B cell (primary cell): ENCODE results near the gene PARD6G. TPM values are rescaled to one million over a fixed set of nuclear protein-coding genes. Genes with fewer than 3 reads are reported as not detected.

Experiments
- ATAC-seq: fragments of 200-7000 bp; cut with Tn5 transposase; one replicate; pipeline ENCODE4 v1.10.0; 2021; ENCODE audit warnings: low read depth, mild to moderate bottlenecking, moderate number of reproducible peaks, moderate library complexity
- CTCF ChIA-PET: fragments of 350-600 bp; sonication (Branson Sonifier 250); formaldehyde crosslinking; loops from one replicate; lab custom pipeline; 2021; ENCODE audit warnings: antibody characterized with exemption, inconsistent platforms; lab: Charles Lee
- POLR2A ChIA-PET: fragments of 350-600 bp; sonication (Branson Sonifier 250); formaldehyde crosslinking; loops from one replicate; lab custom pipeline; 2021; ENCODE audit warnings: antibody characterized with exemption; lab: Charles Lee
- DNase-seq: peaks from one replicate; pipeline ENCODE4 v3.0.0; 2013
- H2AFZ ChIP-seq: 2 replicates; pipeline ENCODE4 v1.6.1; 2012; ENCODE audit warnings: mild to moderate bottlenecking, low read depth, low read length; ENCODE audit not compliant: insufficient read depth, poor library complexity, severe bottlenecking
- H3K27ac ChIP-seq, 2 donors: 1 replicate in 1 of 2; 2 replicates in 1 of 2; pipeline ENCODE4 v1.5.1; 2012 to 2013; ENCODE audit warnings: low read length in 2 of 2, mild to moderate bottlenecking in 2 of 2, moderate library complexity in 1 of 2
- H3K27me3 ChIP-seq, 4 experiments: fragments of 200-600 bp in 1 of 4; sonication (generic) in 1 of 4; replicated peaks in 1 of 4; 1 replicate in 2 of 4; 2 replicates in 2 of 4; pipeline versions ENCODE4 v1.6.1 to v1.7.0; 2013 to 2016; ENCODE audit warnings: low read length in 3 of 4, mild to moderate bottlenecking in 2 of 4, mixed read lengths in 1 of 4, moderate library complexity in 1 of 4; ENCODE audit not compliant: insufficient read depth in 4 of 4, control insufficient read depth in 3 of 4; ENCODE audit errors: control extremely low read depth in 1 of 4
- H3K36me3 ChIP-seq, 2 experiments: replicated peaks in 1 of 2; 1 replicate in 1 of 2; 2 replicates in 1 of 2; pipeline versions ENCODE4 v1.6.1 to v1.7.1; 2013; ENCODE audit warnings: low read length in 1 of 2; ENCODE audit not compliant: insufficient read depth in 2 of 2, control insufficient read depth in 1 of 2; ENCODE audit errors: control extremely low read depth in 1 of 2, extremely low read depth in 1 of 2
- H3K4me1 ChIP-seq, 2 donors: fragments of 200-600 bp in 1 of 2; sonication (generic) in 1 of 2; 1 replicate in 1 of 2; 2 replicates in 1 of 2; pipeline versions ENCODE4 v1.5.1 to v1.6.1; 2013 to 2017; ENCODE audit warnings: low read length in 2 of 2; ENCODE audit not compliant: control insufficient read depth in 2 of 2, insufficient read depth in 2 of 2
- H3K4me2 ChIP-seq: replicated peaks from 2 replicates; pipeline ENCODE3; 2012; ENCODE audit warnings: mild to moderate bottlenecking, low read depth, low read length; ENCODE audit not compliant: poor library complexity, severe bottlenecking
- H3K4me3 ChIP-seq, 5 experiments: fragments of 200-600 bp in 1 of 5; sonication (generic) in 1 of 5; 1 replicate in 3 of 5; 2 replicates in 2 of 5; pipeline versions ENCODE4 v1.5.1 to v1.7.0; 2011 to 2016; ENCODE audit warnings: low read length in 4 of 5, mild to moderate bottlenecking in 4 of 5, low read depth in 2 of 5, control low read depth in 1 of 5, moderate library complexity in 1 of 5; ENCODE audit not compliant: insufficient read depth in 1 of 5; ENCODE audit errors: control extremely low read depth in 1 of 5, extremely low read depth in 1 of 5
- H3K79me2 ChIP-seq: fragments of 200-600 bp; sonication (generic); one replicate; pipeline ENCODE4 v1.6.0; 2016; ENCODE audit warnings: low read length; ENCODE audit not compliant: control insufficient read depth, insufficient read depth
- H3K9ac ChIP-seq: fragments of 200-600 bp; sonication (generic); 2 replicates; pipeline ENCODE4 v1.6.1; 2017; ENCODE audit warnings: mild to moderate bottlenecking, low read length, moderate library complexity
- H3K9me3 ChIP-seq, 3 donors: one replicate each; pipeline versions ENCODE4 v1.6.1 to v1.7.1; 2013; ENCODE audit warnings: low read length in 2 of 3; ENCODE audit not compliant: control insufficient read depth in 2 of 3, insufficient read depth in 1 of 3; ENCODE audit errors: control extremely low read depth in 1 of 3
- H4K20me1 ChIP-seq: 2 replicates; pipeline ENCODE4 v1.6.0; 2012; ENCODE audit warnings: mild to moderate bottlenecking, low read length; ENCODE audit not compliant: insufficient read depth, control insufficient read depth, poor library complexity, severe bottlenecking
- H3K27ac Mint-ChIP-seq: one replicate; pipeline ENCODE4 v1.8.0; 2021; ENCODE audit warnings: mixed read lengths
- H3K27me3 Mint-ChIP-seq: one replicate; pipeline ENCODE4 v1.8.0; 2021; ENCODE audit warnings: mixed read lengths
- H3K4me1 Mint-ChIP-seq: one replicate; pipeline ENCODE4 v1.8.0; 2021; ENCODE audit warnings: mixed read lengths
- H3K4me3 Mint-ChIP-seq: one replicate; pipeline ENCODE4 v1.8.0; 2021; ENCODE audit warnings: mixed read lengths
- H3K9me3 Mint-ChIP-seq: one replicate; pipeline ENCODE4 v1.8.0; 2022; ENCODE audit warnings: mixed read lengths; ENCODE audit not compliant: insufficient read depth
- CTCF ChIP-seq: fragments of 200-600 bp; IDR thresholded peaks from one replicate; pipeline ENCODE4 v1.8.0; 2022; ENCODE audit warnings: antibody characterized with exemption, mild to moderate bottlenecking
- EZH2 ChIP-seq: IDR thresholded peaks from 2 replicates; pipeline ENCODE4 v1.6.1; 2012; ENCODE audit warnings: borderline replicate concordance, low read depth, mild to moderate bottlenecking, moderate library complexity, low read length; ENCODE audit not compliant: insufficient read depth, poor library complexity, severe bottlenecking
- WGBS: methylation state at CpG from one replicate; pipeline ENCODE4 v1.1.5; 2013; ENCODE audit warnings: missing lambda C conversion rate; ENCODE audit not compliant: insufficient coverage; 5-methylcytosine and 5-hydroxymethylcytosine counted together
- intact Hi-C: fragments of 100-400 bp; cut with micrococcal nuclease; formaldehyde crosslinking; loops from one replicate; pipeline ENCODE4 v1.10.0; 2022
- polyA plus RNA-seq: library from polyadenylated mRNA; depleted of rRNA; stranded (reverse); fragments of >200 nt; gene quantifications from 2 replicates; pipeline ENCODE4 v1.2.3, GENCODE V29; 2012
- total RNA-seq, 2 donors: library from RNA; stranded (reverse); fragments of 120-200 nt in 1 of 2; gene quantifications; 1 replicate in 1 of 2; 2 replicates in 1 of 2; pipeline versions ENCODE4 v1.2.3 to v1.2.4, GENCODE V29; 2013 to 2022

Gene PARD6G
- total and polyA plus RNA-seq, 2 donors (not counting 1 experiment from before 2014, with no cell fraction given) = not detected

DNA sequence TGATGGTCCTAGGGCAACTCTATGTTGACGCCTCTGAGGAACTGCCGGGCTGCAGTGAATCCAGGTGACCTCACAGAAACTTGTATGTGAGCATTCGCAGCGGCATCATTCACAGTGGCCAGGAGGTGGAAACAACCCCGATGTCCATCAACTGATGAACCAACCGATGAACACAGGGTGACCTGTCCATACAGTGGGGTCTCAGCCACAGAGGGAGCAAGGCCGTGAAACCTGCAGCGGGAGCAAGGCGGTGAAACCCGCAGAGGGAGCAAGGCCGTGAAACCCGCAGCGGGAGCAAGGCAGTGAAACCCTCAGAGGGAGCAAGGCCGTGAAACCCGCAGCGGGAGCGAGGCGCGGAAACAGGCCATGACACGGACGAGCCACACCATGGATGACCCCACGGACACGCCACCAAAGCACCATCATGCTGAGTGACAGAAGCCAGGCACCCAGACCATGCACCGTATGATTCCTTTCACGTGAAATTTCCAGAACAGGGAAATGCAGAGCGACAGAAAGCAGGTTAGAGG, 63.0 kb downstream of the PARD6G start:
- Histone ChIP-seq H3K27ac (no peak overlapping the region), H2AFZ (no peak overlapping the region), H3K36me3 (no peaks in the 10 kb centered on the region), H3K27me3 (peaks cover 0 to 2% (median 0%) of the 10 kb centered on the region in 4 experiments), H3K4me1 (no peaks in the 10 kb centered on the region), H3K79me2 (no peaks in the 10 kb centered on the region), H3K9me3 (no peaks in the 10 kb centered on the region), H3K9ac (no peak overlapping the region), H3K4me2 (no peak overlapping the region), H4K20me1 (no peaks in the 10 kb centered on the region), H3K4me3 (no peak overlapping the region)
- no peak overlapping the region for H3K4me3 Mint-ChIP-seq
- DNase-seq (no peak), ATAC-seq (no peak)
- ChIA-PET CTCF (no interaction called here), POLR2A (no interaction called here)
- TF ChIP-seq CTCF (no peak), EZH2 (no peak)
- H3K4me1 Mint-ChIP-seq = no peaks in the 10 kb centered on the region
- WGBS = 92% methylated on average over 23 of the region's 26 CpGs
- intact Hi-C loops = no loop called here
- no peaks in the 10 kb centered on the region for H3K9me3 Mint-ChIP-seq
- H3K27me3 Mint-ChIP-seq = peaks cover 9% of the 10 kb centered on the region
- no peak overlapping the region for H3K27ac Mint-ChIP-seq

DNA sequence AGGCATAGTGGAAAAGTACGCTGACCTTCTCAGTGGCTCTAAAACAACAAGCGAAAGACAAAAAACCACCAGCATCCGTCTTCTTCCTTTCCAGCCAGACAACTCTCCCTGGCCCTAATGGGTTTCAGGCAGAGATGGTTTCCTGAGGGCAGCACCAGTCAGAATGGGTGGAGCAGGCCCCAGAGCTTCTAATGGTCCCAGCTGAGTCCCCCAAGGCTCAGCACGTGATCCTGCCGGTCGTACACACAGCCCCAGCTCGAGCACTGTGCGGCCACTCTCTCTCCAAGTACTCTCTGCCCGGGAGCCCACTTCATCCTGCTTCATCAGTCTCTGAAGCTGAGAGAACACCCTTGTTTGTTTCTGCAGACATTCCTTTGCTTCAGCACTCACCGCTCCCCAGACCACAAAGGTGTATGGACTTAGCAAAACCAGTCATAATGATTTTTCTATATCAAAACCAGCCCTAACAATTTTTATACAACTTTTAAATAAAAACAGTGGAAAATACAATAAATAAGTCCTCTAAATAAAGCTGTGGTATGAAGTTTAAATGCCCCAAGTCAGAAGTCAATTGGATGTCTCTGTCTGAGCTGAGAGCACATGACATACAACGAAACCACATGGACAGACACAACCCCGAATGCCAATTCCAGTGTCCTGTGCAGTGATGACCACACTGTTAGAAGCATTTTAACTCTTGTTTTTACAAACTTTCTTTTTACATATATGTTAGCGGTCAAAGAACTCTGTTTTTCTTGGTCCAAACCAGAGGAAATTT, 63.9 kb downstream of the PARD6G start:
- H3K4me3 ChIP-seq = no peak overlapping the region
- ATAC-seq = no peak
- H3K27me3 ChIP-seq = peaks cover 0 to 2% (median 0%) of the 10 kb centered on the region in 4 experiments
- Mint-ChIP-seq H3K4me1 (no peaks in the 10 kb centered on the region), H3K4me3 (no peak overlapping the region), H3K27me3 (peaks cover 13% of the 10 kb centered on the region), H3K27ac (no peak overlapping the region), H3K9me3 (no peaks in the 10 kb centered on the region)
- 85% methylated on average over 12 of the region's 13 CpGs for WGBS
- no peak overlapping the region for H2AFZ ChIP-seq
- CTCF ChIA-PET = no interaction called here
- no peaks in the 10 kb centered on the region for H4K20me1 ChIP-seq
- no peaks in the 10 kb centered on the region for H3K79me2 ChIP-seq
- no peaks in the 10 kb centered on the region for H3K36me3 ChIP-seq
- no peaks in the 10 kb centered on the region for H3K9me3 ChIP-seq
- H3K27ac ChIP-seq = no peak overlapping the region
- no peak overlapping the region for H3K9ac ChIP-seq
- intact Hi-C loops = no loop called here
- no peak overlapping the region for H3K4me2 ChIP-seq
- DNase-seq = no peak
- no peak for TF ChIP-seq EZH2
- TF ChIP-seq CTCF = no peak
- H3K4me1 ChIP-seq = no peaks in the 10 kb centered on the region
- POLR2A ChIA-PET = no interaction called here
